Dermis microvascular lymphatic vessel endothelial cell (primary cell): ENCODE data around the gene HIKESHI. TPM values are rescaled to one million over a fixed set of nuclear protein-coding genes. Genes with fewer than 3 reads are reported as not detected.
A peak's percentile ranks its signal among the peaks of the same experiment; 100 is the strongest.
"Not testable (repeated sequence)": the region's sequence is repeated elsewhere in the genome, so short reads cannot be mapped to it uniquely, and the experiment has no call there.

Experiments
- DNase-seq, 2 donors: peaks; one replicate each; pipeline versions ENCODE4 v3.0.0 to v3.0.0-alpha.2; 2010; ENCODE audit warnings: low read depth in 2 of 2
- total RNA-seq: library from RNA; depleted of rRNA; stranded (reverse); fragments of >200 nt; gene quantifications from 2 replicates; pipeline ENCODE4 v1.2.1, GENCODE V29; 2014

The HIKESHI gene
- total RNA-seq, 1 donor from 2014 or later, result 70.9 TPM

DNA sequence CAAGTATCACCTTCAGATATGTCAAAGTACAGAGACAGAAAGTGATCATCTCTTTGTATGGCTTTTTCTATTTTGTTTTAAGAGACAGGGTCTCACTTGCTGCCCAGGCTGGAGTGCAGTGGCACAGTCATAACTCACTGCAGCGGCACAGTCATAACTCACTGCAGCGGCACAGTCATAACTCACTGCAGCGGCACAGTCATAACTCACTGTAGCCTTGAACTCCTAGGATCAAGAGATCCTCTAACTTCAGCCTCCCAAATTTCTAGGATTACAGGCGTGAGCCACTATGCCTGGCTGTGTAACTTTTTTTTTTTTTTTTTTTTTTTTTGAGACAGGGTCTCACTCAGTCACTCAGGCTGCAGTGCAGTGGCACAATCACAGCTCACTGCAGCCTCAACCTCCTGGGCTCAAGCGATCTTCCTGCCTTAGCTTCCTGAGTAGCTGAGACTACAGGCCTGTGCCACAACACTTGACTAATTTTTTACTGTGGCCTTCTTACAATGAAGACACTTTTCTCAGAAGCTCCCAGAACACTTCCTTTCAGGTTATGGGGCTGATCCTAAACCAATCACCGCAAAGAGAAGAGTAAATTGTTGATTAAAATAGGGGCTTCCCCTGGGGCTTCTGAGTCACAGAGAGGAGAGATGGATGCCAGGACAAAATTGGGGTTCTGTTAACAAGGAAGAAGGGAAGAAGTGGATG is 9.0 kb upstream of the HIKESHI start:
- no peak for DNase-seq

DNA sequence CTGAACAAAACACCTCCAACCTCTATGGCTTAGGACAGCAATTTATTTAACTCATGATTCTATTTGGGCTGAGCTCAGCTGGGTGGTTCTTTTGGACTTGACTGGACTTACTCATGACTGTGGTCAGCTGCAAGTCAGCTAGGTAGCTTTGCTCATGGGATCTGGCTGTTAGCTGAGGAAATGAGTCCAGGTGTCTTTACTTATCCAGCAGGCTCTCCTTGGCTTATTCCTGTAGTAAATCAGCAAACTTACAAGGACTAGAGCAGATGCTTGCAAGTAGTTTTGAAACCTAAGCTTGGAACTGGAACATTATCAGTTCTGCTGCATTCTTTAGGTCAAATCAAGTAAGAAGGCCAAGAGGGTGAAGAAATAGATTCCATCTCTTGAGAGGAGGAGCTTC is 8.0 kb upstream of the HIKESHI start:
- no peak for DNase-seq

- no peak for DNase-seq
These were observed 323 bp upstream of the HIKESHI start for GRCh38 chr11:86301742-86302091.

DNA sequence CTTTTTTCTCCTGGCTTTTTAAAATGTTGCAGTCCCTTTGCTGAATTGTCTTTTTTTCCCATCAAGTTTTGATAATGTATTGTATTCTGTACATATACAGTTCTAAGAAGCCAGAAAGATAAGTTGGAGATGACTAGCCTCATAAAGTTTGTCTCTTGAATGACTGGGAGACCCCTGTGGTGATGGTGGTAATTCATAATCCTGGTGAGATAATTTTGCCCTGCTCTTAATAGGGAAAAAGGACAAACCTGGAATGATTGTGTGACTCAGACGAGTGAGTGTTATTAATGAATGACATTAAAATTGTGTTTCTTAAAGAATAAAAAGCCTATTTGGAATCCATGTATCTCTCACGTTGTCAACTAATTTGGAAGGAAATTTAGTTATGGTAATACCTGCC is 1.2 kb downstream of the HIKESHI start:
- DNase-seq, result peak in 1 of 2 donors; percentile 7

DNA sequence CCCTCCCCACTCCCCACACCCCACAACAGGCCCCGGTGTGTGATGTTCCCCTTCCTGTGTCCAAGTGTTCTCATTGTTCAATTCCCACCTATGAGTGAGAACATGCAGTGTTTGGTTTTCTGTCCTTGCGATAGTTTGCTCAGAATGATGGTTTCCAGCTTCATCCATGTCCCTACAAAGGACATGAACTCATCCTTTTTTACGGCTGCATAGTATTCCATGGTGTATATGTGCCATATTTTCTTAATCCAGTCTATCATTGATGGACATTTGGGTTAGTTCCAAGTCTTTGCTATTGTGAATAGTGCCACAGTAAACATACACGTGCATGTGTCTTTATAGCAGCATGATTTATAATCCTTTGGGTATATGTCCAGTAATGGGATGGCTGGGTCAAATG is 6.7 kb downstream of the HIKESHI start:
- not testable (repeated sequence) for DNase-seq

DNA sequence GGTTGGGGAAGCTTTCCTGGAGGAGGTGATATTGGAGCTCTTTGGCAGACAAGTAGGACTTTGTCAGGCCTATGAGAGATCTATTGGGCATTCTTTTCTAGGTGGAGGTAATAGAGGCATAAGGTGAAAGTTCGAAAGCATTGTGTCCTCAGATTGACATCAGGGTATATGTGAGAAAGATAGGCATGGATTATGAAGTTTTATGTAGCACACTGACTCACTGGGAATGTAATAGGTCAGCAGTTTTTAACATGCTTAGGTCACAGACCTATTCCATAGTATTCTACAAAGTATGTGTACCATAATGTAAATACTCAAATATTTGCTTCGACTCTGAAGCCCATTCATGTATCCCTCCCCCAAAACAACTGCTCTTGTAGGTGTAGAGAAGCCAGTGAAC is 11.8 kb downstream of the HIKESHI start:
- no peak for DNase-seq

DNA sequence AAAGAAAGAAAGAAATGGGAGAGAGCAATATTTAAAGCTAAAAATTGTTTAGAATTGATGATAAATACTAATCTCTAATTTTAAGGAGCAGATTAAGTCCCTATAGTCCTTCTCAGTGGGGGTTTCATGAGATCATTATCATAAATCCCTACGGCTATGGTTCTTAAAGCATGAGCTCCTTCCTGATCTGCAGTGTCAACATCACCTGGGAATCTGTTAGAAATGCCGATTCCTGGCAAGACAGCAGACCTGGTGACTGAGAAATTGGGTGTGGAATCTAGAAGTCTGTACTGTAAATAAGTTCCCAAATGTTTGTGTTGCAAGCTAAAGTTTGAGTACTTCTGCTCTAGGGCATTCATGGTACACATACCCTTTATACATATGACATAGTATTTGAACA is 12.6 kb downstream of the HIKESHI start:
- DNase-seq, result no peak

GRCh38 chr11:86335131-86335767 is 33.2 kb downstream of the HIKESHI start:
- no peak for DNase-seq

DNA sequence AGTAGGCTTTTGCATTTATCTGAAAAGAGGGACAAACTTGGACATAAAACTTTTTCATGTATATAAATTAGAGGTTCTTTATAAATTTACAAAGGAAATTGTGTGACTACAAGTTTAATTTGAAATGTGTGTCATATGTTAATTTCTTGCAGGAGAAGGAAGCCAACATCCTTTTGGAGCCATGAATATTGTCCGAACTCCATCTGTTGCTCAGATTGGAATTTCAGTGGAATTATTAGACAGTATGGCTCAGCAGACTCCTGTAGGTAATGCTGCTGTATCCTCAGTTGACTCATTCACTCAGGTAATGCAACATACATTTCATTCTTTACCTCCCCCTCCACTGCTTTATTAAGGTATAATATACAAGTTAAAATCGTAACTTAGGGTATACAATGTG is 35.2 kb downstream of the HIKESHI start:
- no peak for DNase-seq

DNA sequence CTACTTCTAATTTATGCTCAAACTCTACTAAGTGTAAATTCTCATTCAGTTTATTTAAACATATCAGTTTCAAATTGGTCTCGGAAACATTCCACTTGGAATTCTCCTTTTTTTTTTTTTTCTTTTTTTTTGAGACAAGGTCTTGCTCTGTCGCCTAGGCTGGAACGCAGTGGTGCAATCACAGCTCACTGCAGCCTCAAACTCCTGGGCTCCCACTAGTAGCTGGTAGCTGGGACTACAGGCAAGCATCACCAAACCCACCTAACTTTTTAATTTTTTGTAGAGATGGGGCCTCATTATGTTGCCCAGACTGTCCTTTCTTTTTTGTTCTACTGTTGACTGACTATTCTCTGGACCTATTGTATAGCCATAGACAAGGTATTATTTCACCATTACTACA is 39.3 kb downstream of the HIKESHI start:
- no peak for DNase-seq

DNA sequence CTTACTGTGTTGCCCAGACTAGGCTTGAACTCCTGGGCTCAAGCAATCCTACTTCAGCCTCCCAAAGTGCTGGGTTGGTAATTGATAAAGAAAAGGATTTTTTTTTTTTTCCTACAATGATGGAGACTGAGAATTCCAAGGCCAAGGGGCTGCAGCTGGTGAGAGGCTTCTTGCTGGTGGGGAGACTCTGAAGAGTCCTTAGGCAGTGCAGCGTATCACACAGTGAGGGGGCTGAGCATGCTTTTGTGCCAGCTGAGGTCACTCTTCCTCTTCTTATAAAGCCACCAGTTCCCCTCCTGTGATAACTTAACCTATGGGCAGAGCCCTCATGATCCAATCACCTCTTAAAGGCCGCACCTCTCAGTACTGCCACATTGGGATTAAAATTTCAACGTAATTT is 44.5 kb downstream of the HIKESHI start:
- no peak for DNase-seq

DNA sequence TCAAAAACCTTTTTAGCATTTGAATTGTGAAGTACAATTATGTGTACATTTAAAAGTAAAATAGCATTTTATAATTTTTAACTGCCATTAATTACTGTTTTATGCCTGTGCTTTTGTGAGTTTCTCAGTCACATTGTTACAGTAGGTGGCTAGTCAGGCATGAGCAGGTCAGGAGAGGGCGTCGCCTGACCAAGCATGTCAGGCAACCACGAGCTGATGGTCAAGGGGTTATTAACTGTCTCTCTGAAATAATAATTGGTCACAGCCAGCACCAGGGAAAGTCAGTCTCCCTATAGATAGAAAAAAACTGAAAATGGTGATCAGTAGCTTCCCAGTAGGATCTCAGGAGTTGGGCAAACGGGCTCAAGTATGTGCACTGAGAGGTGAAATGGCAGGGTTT is 53.2 kb downstream of the HIKESHI start:
- DNase-seq, result no peak

DNA sequence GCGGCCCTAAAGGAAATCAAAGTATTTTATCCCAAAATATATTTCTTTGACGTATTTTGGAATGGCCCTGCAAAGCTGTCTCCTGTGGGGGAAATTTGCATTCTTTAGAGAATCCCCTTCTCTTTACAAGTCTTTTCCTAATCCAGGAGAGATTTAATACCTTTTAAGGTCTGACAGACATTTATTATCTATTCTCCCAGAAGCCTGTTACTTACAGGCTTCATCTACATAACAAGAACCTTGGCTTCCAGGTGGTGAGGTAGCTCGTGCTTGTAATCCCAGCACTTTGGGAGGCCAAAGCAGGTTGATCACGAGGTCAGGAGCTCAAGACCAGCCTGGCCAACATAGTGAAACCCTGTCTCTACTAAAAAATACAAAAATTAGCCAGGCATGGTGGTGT is 55.4 kb downstream of the HIKESHI start:
- DNase-seq, result not testable (repeated sequence)

DNA sequence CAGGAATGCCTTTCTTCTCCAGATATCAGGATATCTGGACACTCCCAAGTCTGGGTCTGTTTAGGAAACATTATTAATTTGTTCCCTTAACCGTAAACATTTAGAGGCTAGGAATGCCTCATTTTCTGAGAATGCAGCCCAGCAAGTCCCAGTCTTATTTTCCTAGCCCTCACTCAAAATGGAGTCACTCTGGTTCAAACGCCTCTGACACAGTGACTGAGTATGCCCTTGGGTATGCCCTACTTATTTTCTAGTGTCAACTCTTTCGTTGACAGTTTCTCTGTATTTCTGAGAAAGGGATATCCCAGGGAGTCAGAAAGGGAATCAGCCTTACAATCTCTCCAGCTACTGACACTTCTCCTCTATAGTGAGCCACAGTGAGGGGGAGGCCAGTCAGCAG is 56.7 kb downstream of the HIKESHI start:
- no peak for DNase-seq

DNA sequence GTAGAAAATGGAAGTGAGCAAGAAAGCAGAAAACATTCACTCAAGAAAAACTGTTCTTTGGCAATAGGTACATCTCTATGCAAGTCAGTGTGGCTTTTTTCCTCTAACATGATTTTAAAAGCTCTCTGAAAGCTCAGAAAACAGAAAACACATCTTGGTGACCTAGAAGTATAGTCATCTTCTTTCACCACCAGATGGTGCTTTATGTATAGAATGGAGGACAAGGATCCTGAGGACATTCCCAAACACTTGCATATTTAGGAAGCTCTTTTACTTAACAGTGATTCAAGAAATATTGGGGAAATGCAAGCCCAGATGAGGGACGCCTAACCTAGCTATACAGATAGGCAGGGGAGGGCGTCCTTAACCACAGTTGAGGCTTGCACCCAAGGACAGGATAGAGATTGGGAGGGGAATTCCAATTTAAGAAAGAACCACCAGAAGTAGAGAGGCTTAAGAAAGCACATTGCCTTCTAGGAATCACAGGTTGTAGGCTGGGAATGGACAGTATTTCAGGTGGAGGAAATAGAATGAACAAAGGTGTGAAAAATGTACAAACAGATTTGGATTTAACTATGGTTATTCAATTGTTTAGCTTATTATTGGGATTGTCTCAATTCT is 58.8 kb downstream of the HIKESHI start:
- peak in 1 of 2 donors; percentile 61 for DNase-seq

GRCh38 chr11:86363424-86363823 is 61.4 kb downstream of the HIKESHI start:
- DNase-seq, result no peak

DNA sequence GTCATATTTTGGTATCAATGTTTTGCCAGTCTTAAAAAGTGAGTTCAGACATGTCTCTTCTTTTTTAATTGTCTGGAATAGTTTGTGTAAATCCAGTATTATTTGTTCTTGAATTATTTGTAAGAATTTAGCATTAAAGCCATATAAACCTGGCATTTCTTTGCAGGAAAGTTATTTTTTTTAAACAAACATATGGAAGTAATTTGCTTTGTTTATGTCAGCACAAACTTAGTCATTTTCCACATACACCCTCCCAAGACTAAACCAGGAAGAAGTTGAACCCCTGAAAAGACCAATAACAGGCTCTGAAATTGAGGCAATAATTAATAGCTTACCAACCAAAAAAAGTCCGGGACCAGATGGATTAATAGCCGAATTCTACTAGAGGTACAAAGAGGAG is 63.5 kb downstream of the HIKESHI start:
- DNase-seq, result no peak

GRCh38 chr11:86369668-86370067 is 67.6 kb downstream of the HIKESHI start:
- DNase-seq, result no peak

- no peak for DNase-seq
These were observed 68.1 kb downstream of the HIKESHI start for GRCh38 chr11:86370171-86370570.

- DNase-seq, result peak; percentile 10 to 33
These were observed 69.0 kb downstream of the HIKESHI start for GRCh38 chr11:86370922-86371594.

DNA sequence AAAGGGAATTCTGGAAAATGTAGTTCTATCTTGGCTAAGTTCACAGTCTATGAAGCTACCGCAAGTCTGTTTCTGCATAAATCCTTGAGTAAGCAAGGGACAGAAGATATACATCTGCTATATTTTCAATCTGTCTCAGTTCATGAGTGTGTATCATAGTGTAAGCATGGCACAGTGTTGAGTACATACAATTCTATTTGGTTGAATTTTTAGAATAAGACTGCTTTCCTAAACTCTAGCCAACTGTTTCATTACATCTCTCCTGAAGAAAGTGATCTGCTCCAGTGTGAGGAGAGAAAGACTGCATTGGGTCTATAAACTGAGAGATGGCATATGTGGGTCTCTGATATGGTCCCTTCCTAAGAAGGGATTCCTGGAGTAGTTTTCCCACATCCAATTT is 70.0 kb downstream of the HIKESHI start:
- no peak for DNase-seq

GRCh38 chr11:86372586-86372985 is 70.5 kb downstream of the HIKESHI start:
- no peak for DNase-seq

GRCh38 chr11:86374069-86374468 is 72.0 kb downstream of the HIKESHI start:
- peak in 1 of 2 donors; percentile 32 for DNase-seq
